NCI-H748 (cell line): ENCODE results near the gene PAPPA2.
"Not testable (repeated sequence)": the region's sequence is repeated elsewhere in the genome, so short reads cannot be mapped to it uniquely, and the experiment has no call there.

ENCODE experiments used
- DNase-seq: peaks from one replicate; lab custom pipeline; 2025; ENCODE audit not compliant: unreplicated experiment; lab: John Stamatoyannopoulos, UW

Gene PAPPA2

GRCh38 chr1:176602388-176603004 is 139.5 kb downstream of the PAPPA2 start:
- no peak for DNase-seq

DNA sequence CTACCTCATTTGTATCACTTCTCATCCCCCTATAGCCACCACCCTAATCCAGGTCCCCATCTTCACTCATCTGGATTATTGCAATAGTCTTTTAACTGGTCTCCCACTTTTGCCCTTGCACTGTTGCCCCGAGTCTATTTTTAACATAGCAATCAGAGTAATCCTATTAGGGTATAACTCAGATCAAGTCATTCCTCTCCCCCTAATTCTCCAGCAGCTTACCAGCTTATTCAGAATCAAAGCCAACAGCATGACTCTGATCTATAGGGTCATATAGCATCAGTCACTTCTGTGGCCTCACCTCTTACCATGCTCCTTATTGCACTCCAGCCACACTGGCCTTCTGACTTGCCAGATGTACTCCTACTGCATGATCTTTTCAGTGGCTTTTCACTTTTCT is 140.7 kb downstream of the PAPPA2 start:
- no peak for DNase-seq

DNA sequence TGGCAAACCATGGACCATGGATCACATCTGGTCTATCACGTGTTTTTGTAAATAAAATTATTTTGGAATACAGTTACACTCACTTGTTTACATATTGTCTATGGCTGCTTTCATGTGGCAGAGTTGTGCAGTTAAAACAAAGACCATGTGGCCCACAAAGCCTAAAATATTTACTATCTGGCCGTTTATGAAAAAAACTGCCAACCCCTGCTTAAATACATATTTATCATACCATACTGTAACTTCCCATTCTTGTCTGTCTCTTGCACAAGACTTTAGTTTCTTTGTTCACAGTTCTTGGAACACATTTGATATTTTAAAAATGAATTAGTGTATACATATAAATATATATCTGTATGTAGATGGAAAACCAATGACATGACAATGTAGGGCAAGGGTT is 141.5 kb downstream of the PAPPA2 start:
- no peak for DNase-seq

- no peak for DNase-seq
These were observed 142.2 kb downstream of the PAPPA2 start for GRCh38 chr1:176605176-176605575.

DNA sequence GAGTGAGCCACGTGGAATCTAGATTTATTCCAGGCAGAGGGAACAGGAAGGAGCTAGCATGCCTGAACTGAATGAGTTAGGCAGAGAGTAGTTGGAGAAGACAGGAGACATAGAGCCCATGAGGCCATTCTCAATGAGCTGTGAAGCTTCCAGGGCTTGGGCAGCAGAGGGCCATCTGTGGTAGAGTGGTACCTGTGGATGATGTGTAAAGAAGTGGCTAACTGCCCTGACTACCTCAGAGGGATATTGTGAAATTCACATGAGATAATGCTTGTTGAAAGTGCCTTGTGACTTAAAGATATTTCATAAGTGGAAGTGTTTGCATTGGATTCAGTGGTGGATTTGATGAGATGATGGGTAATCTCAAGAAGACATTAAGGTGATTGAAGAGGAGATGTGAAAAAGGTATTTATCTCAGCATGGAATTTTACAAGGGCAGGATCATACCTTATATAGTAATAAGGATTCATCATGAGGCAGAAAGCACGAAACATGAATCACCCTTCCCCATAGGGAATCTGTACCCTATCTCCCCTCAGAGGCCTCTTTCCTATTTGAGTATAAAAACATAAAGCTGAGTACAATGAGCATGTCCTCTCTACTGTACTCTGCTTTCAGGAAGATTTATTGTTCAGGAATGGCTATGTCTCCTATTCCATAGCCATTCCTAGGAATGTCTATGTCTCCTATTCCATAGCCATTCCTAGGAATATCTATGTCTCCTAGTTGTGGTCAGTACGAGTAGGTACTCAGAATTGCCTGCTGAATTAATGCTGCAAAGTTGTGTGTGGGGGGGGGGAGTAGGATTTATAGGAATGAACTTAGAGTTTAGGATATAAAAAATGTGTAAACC is 146.8 kb downstream of the PAPPA2 start:
- no peak for DNase-seq

- no peak for DNase-seq
These were observed 149.8 kb downstream of the PAPPA2 start for GRCh38 chr1:176612791-176613190.

- DNase-seq: no peak
These were observed 154.9 kb downstream of the PAPPA2 start for GRCh38 chr1:176617881-176618280.

DNA sequence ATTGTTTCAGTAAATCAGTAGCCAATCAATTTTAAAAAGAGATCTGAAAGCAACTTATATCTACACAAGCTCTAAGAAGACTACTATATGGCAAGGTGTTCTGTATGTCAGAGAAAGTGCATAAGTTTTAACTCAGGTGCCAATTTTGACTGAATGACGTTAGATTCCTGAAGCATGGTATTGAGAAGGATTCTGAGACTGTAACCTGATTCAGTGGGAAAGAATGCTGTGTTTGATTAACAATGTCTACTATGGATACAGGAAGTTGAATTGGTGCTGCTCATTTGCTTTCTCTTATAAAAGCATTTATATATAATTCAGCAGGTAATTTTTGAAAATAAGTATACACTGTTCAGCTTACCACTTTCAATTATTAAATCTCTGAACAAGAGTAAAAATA is 156.3 kb downstream of the PAPPA2 start:
- no peak for DNase-seq

GRCh38 chr1:176625365-176625764 is 162.4 kb downstream of the PAPPA2 start:
- no peak for DNase-seq

GRCh38 chr1:176626572-176627061 is 163.6 kb downstream of the PAPPA2 start:
- no peak for DNase-seq

DNA sequence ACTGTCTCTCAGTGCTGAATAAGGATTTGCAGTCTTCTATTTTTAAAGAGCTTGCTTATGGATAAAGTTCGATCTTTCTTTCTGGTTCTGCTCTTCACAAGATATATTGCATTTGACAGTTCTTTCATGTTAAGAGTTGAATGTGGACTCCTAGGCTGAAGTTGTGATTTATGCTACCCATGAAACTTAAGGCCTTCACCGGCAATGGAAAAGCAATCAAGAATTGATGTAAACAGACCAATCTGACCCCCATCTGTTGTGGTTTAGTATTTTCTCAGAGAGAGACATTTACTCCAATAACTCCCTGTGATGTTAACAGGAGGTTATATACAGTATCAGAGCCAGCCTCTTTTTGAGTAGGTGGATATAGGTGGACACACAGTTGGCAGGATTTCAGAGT is 165.8 kb downstream of the PAPPA2 start:
- no peak for DNase-seq

- DNase-seq: not testable (repeated sequence)
These were observed 171.8 kb downstream of the PAPPA2 start for GRCh38 chr1:176634733-176635132.

- DNase-seq: no peak
These were observed 175.9 kb downstream of the PAPPA2 start for GRCh38 chr1:176638713-176639526.

GRCh38 chr1:176643536-176643935 is 180.6 kb downstream of the PAPPA2 start:
- no peak for DNase-seq

GRCh38 chr1:176648556-176648955 is 185.6 kb downstream of the PAPPA2 start:
- no peak for DNase-seq

DNA sequence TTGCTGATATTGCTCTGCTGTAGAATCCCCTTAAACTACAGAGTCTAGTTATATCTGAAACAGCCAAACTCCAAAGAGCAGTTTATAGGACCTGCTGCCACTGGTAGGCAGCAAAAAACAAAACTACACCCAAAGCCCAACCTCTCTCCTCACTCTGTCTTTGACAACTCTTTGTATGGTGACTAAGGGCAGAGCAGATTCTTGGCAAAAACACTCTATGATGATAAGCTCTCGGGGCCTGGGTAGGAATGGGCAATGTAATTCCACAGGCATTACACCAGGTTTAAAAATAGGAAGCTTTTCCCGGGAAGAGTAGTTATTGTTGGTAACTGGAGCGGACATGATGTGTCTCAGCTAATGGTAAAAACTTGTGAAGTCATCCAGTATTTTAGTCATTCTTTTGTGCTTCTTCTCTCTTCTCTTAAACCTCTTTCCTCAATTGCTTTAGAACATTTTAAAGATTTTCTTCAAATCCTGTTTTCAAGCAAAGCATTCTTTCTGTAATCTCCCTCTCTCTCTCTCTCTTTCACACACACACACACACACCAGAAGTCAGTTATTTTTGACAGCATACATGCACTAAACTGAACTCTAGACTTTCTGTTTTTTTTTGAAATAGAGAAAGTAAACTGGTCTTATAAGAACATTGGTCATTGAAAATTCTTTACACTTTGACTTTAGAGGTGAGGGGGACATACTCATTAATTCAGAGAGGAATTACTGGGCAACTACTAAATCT is 193.5 kb downstream of the PAPPA2 start:
- DNase-seq: no peak

DNA sequence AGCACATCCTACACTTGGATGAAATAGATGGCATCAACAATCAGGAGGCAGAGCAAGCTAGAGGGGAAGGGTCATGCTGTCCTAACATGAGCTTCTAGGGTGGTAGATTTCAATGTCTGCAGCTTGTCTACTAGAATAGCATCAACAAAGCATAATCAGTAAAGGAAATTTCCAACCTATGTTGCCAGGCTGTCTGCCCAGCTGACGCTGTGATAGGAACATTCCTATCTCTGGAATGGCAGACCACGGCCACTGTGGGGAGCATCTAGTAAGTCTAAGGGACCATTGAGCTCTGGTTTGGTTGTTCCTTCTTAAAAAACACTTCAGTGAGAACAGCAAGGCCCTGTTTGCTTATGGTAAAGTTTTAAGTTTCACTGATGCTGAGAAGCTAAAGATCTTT is 206.8 kb downstream of the PAPPA2 start:
- DNase-seq: no peak

GRCh38 chr1:176670853-176671252 is 207.9 kb downstream of the PAPPA2 start:
- DNase-seq: no peak

DNA sequence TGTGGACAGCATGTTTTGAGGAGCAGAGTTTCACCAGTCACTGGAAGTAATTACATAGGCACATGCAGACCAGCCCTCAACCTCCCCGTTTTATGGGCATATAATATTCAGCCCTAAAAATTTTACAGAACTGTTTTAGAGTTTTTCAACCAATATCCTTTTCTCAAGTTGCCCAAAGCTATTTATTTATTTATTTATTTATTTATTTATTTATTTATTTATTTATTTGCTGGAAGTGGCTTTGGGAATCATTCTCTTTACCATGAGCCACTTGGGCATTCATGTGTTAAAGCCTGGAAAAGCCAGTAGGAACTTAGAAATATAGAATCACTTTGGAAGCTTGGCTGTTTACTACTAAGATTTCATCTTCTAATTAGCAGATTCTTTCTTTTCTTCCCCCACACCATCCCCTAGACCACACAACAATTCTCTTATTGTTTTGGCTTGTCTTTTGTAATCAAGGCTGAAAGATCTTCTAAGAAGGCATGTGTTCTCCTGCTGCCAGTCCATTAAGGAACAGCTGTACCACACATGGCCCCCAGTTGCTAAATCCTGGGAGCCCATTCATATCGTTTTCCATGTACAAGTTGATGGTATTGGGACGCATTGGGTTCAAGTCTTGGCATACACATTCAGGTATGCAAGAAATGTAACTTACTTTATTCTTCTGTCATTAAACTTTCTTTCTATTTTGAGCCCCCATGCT is 220.0 kb downstream of the PAPPA2 start:
- DNase-seq: no peak
